Endothelial cell of umbilical vein (primary cell): ENCODE data around the gene RUNX2. TPM values are rescaled to one million over a fixed set of nuclear protein-coding genes. Genes with fewer than 3 reads are reported as not detected.

Source experiments
- BruUV-seq: library from RNA; stranded (reverse); fragments of 400-500 nt; replicated peaks from 2 replicates; lab custom pipeline; 2021; lab: Mats Ljungman, UMichigan
- CTCF ChIA-PET: fragments of 300-600, 350-600 bp; sonication (Branson Sonifier 250); formaldehyde crosslinking; loops from one replicate; lab custom pipeline; 2021; ENCODE audit warnings: antibody characterized with exemption, inconsistent platforms; lab: Charles Lee
- POLR2A ChIA-PET: fragments of 300-600, 350-600 bp; sonication (Branson Sonifier 250); formaldehyde crosslinking; loops from one replicate; lab custom pipeline; 2021; ENCODE audit warnings: antibody characterized with exemption, inconsistent platforms; lab: Charles Lee
- DNase-seq: peaks from one replicate; pipeline ENCODE4 v3.0.0-alpha.2; 2011; ENCODE audit warnings: low read depth, low spot score
- FAIRE-seq: peaks from 2 replicates; lab custom pipeline; 2011; peaks lifted over from hg19 to GRCh38; lab: Jason Lieb, UNC
- H2AFZ ChIP-seq: 2 replicates; pipeline ENCODE4 v1.6.0; 2012; ENCODE audit warnings: low read depth, low read length, control low read depth, inconsistent platforms
- H3K27ac ChIP-seq: 2 replicates; pipeline ENCODE4 v1.5.1; 2011; ENCODE audit warnings: low read depth, mild to moderate bottlenecking, control low read depth, low read length, moderate library complexity; ENCODE audit not compliant: insufficient read depth
- H3K27me3 ChIP-seq, 2 experiments: 2 replicates each; pipeline versions ENCODE4 v1.6.0 to v1.6.1; 2011; ENCODE audit warnings: low read length in 2 of 2, mixed read lengths in 1 of 2; ENCODE audit not compliant: control insufficient read depth in 2 of 2, insufficient read depth in 2 of 2
- H3K36me3 ChIP-seq, 2 experiments: 2 replicates in 1 of 2; 3 replicates in 1 of 2; pipeline ENCODE4 v1.5.1; 2011; ENCODE audit warnings: low read length in 2 of 2, mild to moderate bottlenecking in 1 of 2, moderate library complexity in 1 of 2; ENCODE audit not compliant: control insufficient read depth in 2 of 2, insufficient read depth in 2 of 2; ENCODE audit errors: extremely low read depth in 1 of 2
- H3K4me1 ChIP-seq: 3 replicates; pipeline ENCODE4 v1.5.1; 2011; ENCODE audit warnings: mild to moderate bottlenecking, low read length; ENCODE audit not compliant: control insufficient read depth, insufficient read depth; ENCODE audit errors: extremely low read depth
- H3K4me2 ChIP-seq: 2 replicates; pipeline ENCODE4 v1.6.1; 2011; ENCODE audit warnings: low read length, control low read depth, mixed read lengths; ENCODE audit not compliant: insufficient read depth
- H3K4me3 ChIP-seq, 3 experiments: fragments of 200-600 bp in 1 of 3; sonication (generic), shearing (Covaris generic) in 1 of 3; replicated peaks in 1 of 3; 2 replicates each; pipeline ENCODE4 v1.5.1; 2011 to 2016; ENCODE audit warnings: control low read depth in 3 of 3, low read length in 3 of 3, mild to moderate bottlenecking in 2 of 3, inconsistent platforms in 1 of 3, low read depth in 1 of 3, moderate library complexity in 1 of 3; ENCODE audit not compliant: insufficient read depth in 1 of 3
- H3K79me2 ChIP-seq: 2 replicates; pipeline ENCODE4 v1.6.0; 2012; ENCODE audit warnings: low read length, inconsistent platforms; ENCODE audit not compliant: control insufficient read depth, insufficient read depth
- H3K9ac ChIP-seq: replicated peaks from 2 replicates; pipeline ENCODE3; 2011; ENCODE audit warnings: low read length, control low read depth; ENCODE audit not compliant: insufficient read depth; ENCODE audit errors: extremely low read depth
- H3K9me1 ChIP-seq: replicated peaks from 3 replicates; pipeline ENCODE4 v1.6.0; 2011; ENCODE audit warnings: mild to moderate bottlenecking, low read length; ENCODE audit not compliant: control insufficient read depth, insufficient read depth; ENCODE audit errors: extremely low read depth
- H3K9me3 ChIP-seq: replicated peaks from 2 replicates; pipeline ENCODE4 v1.5.1; 2012; ENCODE audit warnings: low read length, inconsistent platforms; ENCODE audit not compliant: control insufficient read depth, insufficient read depth
- H4K20me1 ChIP-seq: replicated peaks from 2 replicates; pipeline ENCODE3; 2011; ENCODE audit warnings: mild to moderate bottlenecking, low read length; ENCODE audit not compliant: control insufficient read depth, insufficient read depth; ENCODE audit errors: extremely low read depth
- EZH2 ChIP-seq: IDR thresholded peaks from 2 replicates; pipeline ENCODE4 v1.6.1; 2012; ENCODE audit warnings: borderline replicate concordance, low read depth, mild to moderate bottlenecking, moderate library complexity, low read length, inconsistent platforms; ENCODE audit not compliant: severe bottlenecking
- FOS ChIP-seq: IDR thresholded peaks from 2 replicates; pipeline ENCODE4 v1.6.1; 2011; ENCODE audit warnings: mild to moderate bottlenecking, low read length, moderate library complexity, borderline replicate concordance; ENCODE audit not compliant: insufficient read depth
- GATA2 ChIP-seq: IDR thresholded peaks from 2 replicates; pipeline ENCODE4 v1.7.0; 2011; ENCODE audit warnings: low read depth, mild to moderate bottlenecking, moderate library complexity, mixed read lengths, low read length; ENCODE audit not compliant: insufficient read length, insufficient read depth
- JUN ChIP-seq: IDR thresholded peaks from 2 replicates; pipeline ENCODE4 v1.6.1; 2011; ENCODE audit warnings: borderline replicate concordance, low read depth; ENCODE audit not compliant: insufficient read length, insufficient read depth
- MYC ChIP-seq: IDR thresholded peaks from one replicate; pipeline ENCODE4 v1.6.1; 2011; ENCODE audit warnings: mild to moderate bottlenecking, low read depth, low read length
- POLR2A ChIP-seq: IDR thresholded peaks from 2 replicates; pipeline ENCODE4 v1.6.1; 2012; ENCODE audit warnings: low read depth, mild to moderate bottlenecking, control low read depth, low read length
- POLR2AphosphoS5 ChIP-seq: IDR thresholded peaks from 2 replicates; pipeline ENCODE4 v1.6.1; 2012; ENCODE audit warnings: low read depth, mild to moderate bottlenecking, control low read depth, low read length, moderate library complexity; ENCODE audit not compliant: insufficient read depth
- dilution Hi-C: fragments of 300-500 bp; cut with MboI; formaldehyde crosslinking; loops from one replicate; pipeline ENCODE4 v1.15.0; 2019; ENCODE audit warnings: low sequenced_read_pairs; ENCODE audit not compliant: extremely low pct_ligation_motif_present
- intact Hi-C: fragments of 100-400 bp; cut with micrococcal nuclease; formaldehyde crosslinking; loops from one replicate; pipeline ENCODE4 v1.10.0; 2022
- polyA plus RNA-seq, 4 experiments: library from polyadenylated mRNA; depleted of rRNA in 3 of 4; stranded (reverse) in 3 of 4; unstranded in 1 of 4; fragments of >200 nt; gene quantifications; 2 replicates each; pipeline versions ENCODE4 v1.2.1 to v1.2.3, GENCODE V29; 2011 to 2012; ENCODE audit warnings: missing spikeins in 1 of 4
- total RNA-seq: library from RNA; stranded (reverse); gene quantifications from 2 replicates; pipeline ENCODE4 v1.2.3, GENCODE V29; 2021
- TF ChIP-seq, protein P1 (sequence below), 2 donors: IDR thresholded peaks; 1 replicate in 1 of 2; 2 replicates in 1 of 2; pipeline ENCODE4 v1.5.1; 2011; ENCODE audit warnings: low read length in 2 of 2, mild to moderate bottlenecking in 2 of 2, moderate library complexity in 2 of 2, control low read depth in 1 of 2, inconsistent platforms in 1 of 2, low read depth in 1 of 2; ENCODE audit not compliant: insufficient read depth in 1 of 2; ENCODE audit errors: extremely low read depth in 1 of 2
- TF ChIP-seq, protein P2 (sequence below): IDR thresholded peaks from 2 replicates; pipeline ENCODE4 v1.6.1; 2011; ENCODE audit not compliant: insufficient read depth, insufficient read length

The RUNX2 gene
- total and polyA plus RNA-seq, 2 donors (not counting 3 experiments of a cell fraction or from before 2014, with no cell fraction given) = 0.06 TPM; not detected in 1

DNA sequence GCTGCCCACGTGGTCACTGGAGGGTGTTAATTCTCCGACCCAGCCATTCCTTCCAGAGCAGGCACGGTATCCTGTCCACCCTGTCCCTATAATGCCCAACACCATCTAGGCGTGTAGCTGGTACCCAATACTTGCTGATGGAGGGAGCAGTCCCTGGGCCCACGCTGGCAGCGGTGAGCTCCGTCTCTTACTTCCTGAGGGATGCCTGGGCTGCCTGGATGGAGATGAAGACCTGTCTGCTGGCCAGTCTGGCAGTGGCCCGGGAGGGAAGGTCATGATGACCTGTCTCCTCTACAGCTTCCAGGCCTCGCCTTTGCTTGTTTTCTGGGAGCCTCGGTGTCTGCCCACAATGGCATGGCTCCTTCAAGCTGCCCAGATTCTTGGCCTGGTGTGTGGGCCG, 347.5 kb downstream of the RUNX2 start:
- Histone ChIP-seq H3K9me3 (no peaks in the 10 kb centered on the region), H3K4me3 (no peak overlapping the region), H3K4me1 (peaks cover 15% of the 10 kb centered on the region), H3K9me1 (no peaks in the 10 kb centered on the region), H3K4me2 (no peak overlapping the region), H3K27me3 (no peaks in the 10 kb centered on the region), H4K20me1 (no peaks in the 10 kb centered on the region), H2AFZ (no peak overlapping the region), H3K36me3 (no peaks in the 10 kb centered on the region), H3K9ac (no peak overlapping the region), H3K79me2 (no peaks in the 10 kb centered on the region), H3K27ac (no peak overlapping the region)
- ChIA-PET CTCF (interaction anchor here (1.2 to 1.3 kb wide), 3 partner anchors 10 to 39 kb away, joined by 3 to 4 read pairs (median 4); no protein-coding TSS in a partner anchor), POLR2A (no interaction called here)
- dilution Hi-C loops (no loop called here), intact Hi-C loops (loop anchor here (2.0 kb wide), 1 partner anchor 13 kb away; no protein-coding TSS in a partner anchor)
- FAIRE-seq (no peak), DNase-seq (no peak)
- no peak for TF ChIP-seq FOS
- no peak for TF ChIP-seq POLR2A
- no peak for TF ChIP-seq GATA2
- no peak for TF ChIP-seq POLR2AphosphoS5
- TF ChIP-seq MYC = no peak
- no peak for TF ChIP-seq EZH2
- TF ChIP-seq, protein P1, sequence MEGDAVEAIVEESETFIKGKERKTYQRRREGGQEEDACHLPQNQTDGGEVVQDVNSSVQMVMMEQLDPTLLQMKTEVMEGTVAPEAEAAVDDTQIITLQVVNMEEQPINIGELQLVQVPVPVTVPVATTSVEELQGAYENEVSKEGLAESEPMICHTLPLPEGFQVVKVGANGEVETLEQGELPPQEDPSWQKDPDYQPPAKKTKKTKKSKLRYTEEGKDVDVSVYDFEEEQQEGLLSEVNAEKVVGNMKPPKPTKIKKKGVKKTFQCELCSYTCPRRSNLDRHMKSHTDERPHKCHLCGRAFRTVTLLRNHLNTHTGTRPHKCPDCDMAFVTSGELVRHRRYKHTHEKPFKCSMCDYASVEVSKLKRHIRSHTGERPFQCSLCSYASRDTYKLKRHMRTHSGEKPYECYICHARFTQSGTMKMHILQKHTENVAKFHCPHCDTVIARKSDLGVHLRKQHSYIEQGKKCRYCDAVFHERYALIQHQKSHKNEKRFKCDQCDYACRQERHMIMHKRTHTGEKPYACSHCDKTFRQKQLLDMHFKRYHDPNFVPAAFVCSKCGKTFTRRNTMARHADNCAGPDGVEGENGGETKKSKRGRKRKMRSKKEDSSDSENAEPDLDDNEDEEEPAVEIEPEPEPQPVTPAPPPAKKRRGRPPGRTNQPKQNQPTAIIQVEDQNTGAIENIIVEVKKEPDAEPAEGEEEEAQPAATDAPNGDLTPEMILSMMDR (IDR thresholded peaks at IDR 0.05; ENCODE audit: extremely low read depth in 1 of 2, insufficient read depth in 1 of 2, low read depth in 1 of 2, low read length in 2 of 2) = no peak
- TF ChIP-seq JUN = no peak
- TF ChIP-seq, protein P2, sequence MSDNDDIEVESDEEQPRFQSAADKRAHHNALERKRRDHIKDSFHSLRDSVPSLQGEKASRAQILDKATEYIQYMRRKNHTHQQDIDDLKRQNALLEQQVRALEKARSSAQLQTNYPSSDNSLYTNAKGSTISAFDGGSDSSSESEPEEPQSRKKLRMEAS = no peak
- no TSS peak for BruUV-seq
